Lung (tissue), 12 donors: Measurements from ENCODE around the gene FAM135A. TPM values are rescaled to one million over a fixed set of nuclear protein-coding genes. Genes with fewer than 3 reads are reported as not detected.
A peak's percentile ranks its signal among the peaks of the same experiment; 100 is the strongest.

Source experiments
- ATAC-seq: fragments of 200-7000 bp; cut with Tn5 transposase; one replicate; pipeline ENCODE4 v1.9.1; 2020; ENCODE audit warnings: moderate number of reproducible peaks; ENCODE audit not compliant: insufficient read depth, low FRiP score
- DNase-seq, 3 donors: peaks; one replicate each; pipeline ENCODE4 v3.0.0-alpha.2; 2013 to 2017
- H3K27ac ChIP-seq, 2 donors: one replicate each; pipeline ENCODE4 v1.5.1; 2013; ENCODE audit warnings: mild to moderate bottlenecking in 2 of 2, moderate library complexity in 2 of 2, control low read depth in 1 of 2, inconsistent platforms in 1 of 2, low read depth in 1 of 2, low read length in 1 of 2
- H3K27me3 ChIP-seq, 3 donors: one replicate each; pipeline ENCODE4 v1.5.1; 2013; ENCODE audit warnings: low read length in 2 of 3; ENCODE audit not compliant: control insufficient read depth in 3 of 3, insufficient read depth in 3 of 3
- H3K36me3 ChIP-seq, 4 donors: one replicate each; pipeline ENCODE4 v1.5.1; 2013; ENCODE audit warnings: low read length in 4 of 4, mild to moderate bottlenecking in 1 of 4, moderate library complexity in 1 of 4; ENCODE audit not compliant: control insufficient read depth in 4 of 4, insufficient read depth in 4 of 4
- H3K4me1 ChIP-seq, 5 donors: one replicate each; pipeline ENCODE4 v1.5.1; 2013; ENCODE audit warnings: low read length in 5 of 5, mild to moderate bottlenecking in 2 of 5, moderate library complexity in 1 of 5; ENCODE audit not compliant: control insufficient read depth in 5 of 5, insufficient read depth in 5 of 5
- H3K4me3 ChIP-seq: one replicate; pipeline ENCODE4 v1.5.1; 2013; ENCODE audit warnings: mild to moderate bottlenecking, control low read depth, moderate library complexity
- H3K9ac ChIP-seq, 2 donors: one replicate each; pipeline ENCODE4 v1.5.1; 2013; ENCODE audit warnings: low read length in 2 of 2, control low read depth in 1 of 2; ENCODE audit not compliant: insufficient read depth in 1 of 2
- H3K9me3 ChIP-seq, 4 donors: one replicate each; pipeline ENCODE4 v1.5.1; 2013; ENCODE audit warnings: low read length in 3 of 4, mild to moderate bottlenecking in 1 of 4, moderate library complexity in 1 of 4; ENCODE audit not compliant: control insufficient read depth in 4 of 4, insufficient read depth in 3 of 4
- CTCF ChIP-seq: IDR thresholded peaks from 2 replicates; pipeline ENCODE4 v1.5.1; 2012; ENCODE audit warnings: mild to moderate bottlenecking; ENCODE audit errors: control extremely low read depth, extremely low read depth
- WGBS, 2 donors: extraction: QIAGEN DNeasy Blood & Tissue Kit; methylation state at CpG; one replicate each; pipeline ENCODE4 v1.1.7; 2013; 5-methylcytosine and 5-hydroxymethylcytosine counted together
- polyA plus RNA-seq, 2 donors: library from polyadenylated mRNA; stranded (reverse); fragments of 200-250 nt; gene quantifications; one replicate each; pipeline ENCODE4 v1.2.1, GENCODE V29; 2013
- total RNA-seq, 2 donors: library from RNA; depleted of rRNA in 1 of 2; stranded (reverse); fragments of >200 nt in 1 of 2; gene quantifications; one replicate each; pipeline ENCODE4 v1.2.1, GENCODE V29; 2014 to 2021
- donor health status: control.
- donor health status: control.
- donor health status: Bipolar disorder and iron deficiency.
- donor health status: healthy.
- donor health status: DM: yes; HTN: yes; CAD: no.

FAM135A gene
- total and polyA plus RNA-seq, 4 donors = 8.2 to 62.1 (median 19.5) TPM

GRCh38 chr6:70396796-70397729 lies 16.2 kb upstream of the FAM135A start:
- no peaks in the 10 kb centered on the region for H3K36me3 ChIP-seq
- H3K27ac ChIP-seq = peak overlapping the region in 1 of 2 donors; percentile 86
- no peak overlapping the region for H3K4me3 ChIP-seq
- no peaks in the 10 kb centered on the region for H3K9me3 ChIP-seq
- no peak overlapping the region for H3K9ac ChIP-seq
- no peaks in the 10 kb centered on the region for H3K4me1 ChIP-seq
- DNase-seq (peak in 1 of 3 donors; percentile 18), ATAC-seq (no peak)
- TF ChIP-seq CTCF = no peak
- WGBS, 2 donors = 52 to 59% methylated on average over 10 of the region's 10 CpGs
- H3K27me3 ChIP-seq = peaks cover 0 to 2% (median 0%) of the 10 kb centered on the region in 3 donors

GRCh38 chr6:70398783-70399728 lies 14.3 kb upstream of the FAM135A start:
- TF ChIP-seq CTCF = no peak
- no peak overlapping the region for H3K9ac ChIP-seq
- WGBS, 2 donors = 63 to 73% methylated on average over 7 of the region's 7 CpGs
- H3K9me3 ChIP-seq = no peaks in the 10 kb centered on the region
- peak; percentile 17 to 58 (median 23) for DNase-seq
- H3K27ac ChIP-seq = peak overlapping the region; percentile 66 to 79
- H3K4me1 ChIP-seq = no peaks in the 10 kb centered on the region
- no peak overlapping the region for H3K4me3 ChIP-seq
- peak; percentile 86 for ATAC-seq
- peaks cover 0 to 7% (median 6%) of the 10 kb centered on the region in 3 donors for H3K27me3 ChIP-seq
- H3K36me3 ChIP-seq = no peaks in the 10 kb centered on the region

GRCh38 chr6:70404658-70405057 lies 8.7 kb upstream of the FAM135A start:
- WGBS, 2 donors = 90 to 93% methylated on average over 1 of the region's 1 CpG
- Histone ChIP-seq H3K9ac (no peak overlapping the region), H3K27ac (no peak overlapping the region), H3K36me3 (no peaks in the 10 kb centered on the region), H3K4me1 (no peaks in the 10 kb centered on the region), H3K27me3 (peaks cover 0 to 7% (median 6%) of the 10 kb centered on the region in 3 donors), H3K4me3 (no peak overlapping the region), H3K9me3 (no peaks in the 10 kb centered on the region)
- ATAC-seq (no peak), DNase-seq (no peak)
- TF ChIP-seq CTCF = no peak
